CD4-positive, alpha-beta T cell treated with Interferon gamma for 1 hour (primary cell): ENCODE measurements around the gene RHOF.

Experiments
- DNase-seq: peaks from one replicate; pipeline ENCODE4 v3.0.0-alpha.2; 2020

RHOF gene

GRCh38 chr12:121819212-121819949 is 25.9 kb upstream of the RHOF start:
- DNase-seq = no peak

DNA sequence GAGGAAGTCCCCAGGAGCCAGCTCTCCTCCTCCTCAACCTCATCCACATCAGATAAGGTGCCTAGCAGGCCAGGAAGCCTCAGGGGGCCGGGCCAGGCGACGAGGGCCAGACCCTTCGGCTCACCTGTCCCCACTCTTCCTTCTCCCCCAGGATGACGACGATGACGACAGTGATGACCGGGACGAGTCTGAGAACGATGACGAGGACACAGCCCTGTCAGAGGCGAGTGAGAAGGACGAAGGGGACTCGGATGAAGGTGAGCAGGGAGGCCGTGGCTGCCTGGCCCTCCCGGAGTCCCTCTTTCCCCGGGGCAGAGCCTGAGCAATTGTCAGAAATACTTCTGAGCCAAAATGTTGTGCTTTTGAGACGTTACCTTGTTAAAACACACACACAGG is 24.2 kb upstream of the RHOF start:
- no peak for DNase-seq

DNA sequence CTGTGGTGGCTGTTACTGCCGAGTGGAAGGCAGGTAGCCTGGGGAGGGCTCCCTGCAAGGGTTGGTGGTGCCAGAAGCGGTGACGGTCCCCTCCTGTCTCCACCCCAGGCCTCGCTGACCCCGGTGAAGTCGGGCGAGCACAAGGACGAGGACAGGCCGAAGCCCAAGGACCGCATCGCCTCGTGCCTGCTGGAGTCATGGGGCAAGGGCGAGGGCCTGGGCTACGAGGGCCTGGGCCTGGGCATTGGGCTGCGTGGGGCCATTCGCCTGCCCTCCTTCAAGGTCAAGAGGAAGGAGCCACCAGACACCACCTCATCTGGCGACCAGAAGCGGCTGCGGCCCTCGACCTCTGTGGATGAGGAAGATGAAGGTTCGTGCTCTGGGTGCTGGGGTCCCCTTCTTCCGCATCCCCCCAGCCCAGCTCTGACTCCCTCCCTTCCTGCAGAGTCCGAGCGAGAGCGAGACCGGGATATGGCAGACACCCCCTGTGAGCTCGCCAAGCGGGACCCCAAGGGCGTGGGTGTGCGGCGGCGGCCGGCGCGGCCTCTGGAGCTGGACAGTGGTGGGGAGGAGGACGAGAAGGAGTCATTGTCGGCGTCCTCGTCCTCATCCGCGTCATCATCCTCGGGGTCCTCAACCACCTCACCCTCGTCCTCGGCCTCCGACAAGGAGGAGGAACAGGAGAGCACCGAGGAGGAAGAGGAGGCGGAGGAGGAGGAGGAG is 23.6 kb upstream of the RHOF start:
- no peak for DNase-seq

DNA sequence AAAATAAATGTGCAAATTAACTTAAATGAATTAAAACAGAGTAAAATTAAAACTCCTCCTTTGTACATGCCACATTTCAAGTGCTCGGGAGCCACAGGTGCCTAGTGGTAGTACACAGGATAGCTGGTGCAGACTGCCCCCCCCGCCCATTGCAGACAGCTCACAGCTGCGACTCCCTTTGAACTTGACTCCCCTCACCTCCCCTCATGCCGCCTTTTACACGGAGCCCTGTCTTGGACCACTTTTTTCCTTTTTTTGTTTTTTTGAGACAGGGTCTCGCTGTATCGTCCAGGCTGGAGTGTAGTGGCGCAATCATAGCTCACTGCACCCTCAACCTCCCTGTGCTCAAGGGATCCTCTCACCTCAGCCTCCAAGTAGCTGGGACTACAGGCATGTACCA is 21.8 kb upstream of the RHOF start:
- no peak for DNase-seq

DNA sequence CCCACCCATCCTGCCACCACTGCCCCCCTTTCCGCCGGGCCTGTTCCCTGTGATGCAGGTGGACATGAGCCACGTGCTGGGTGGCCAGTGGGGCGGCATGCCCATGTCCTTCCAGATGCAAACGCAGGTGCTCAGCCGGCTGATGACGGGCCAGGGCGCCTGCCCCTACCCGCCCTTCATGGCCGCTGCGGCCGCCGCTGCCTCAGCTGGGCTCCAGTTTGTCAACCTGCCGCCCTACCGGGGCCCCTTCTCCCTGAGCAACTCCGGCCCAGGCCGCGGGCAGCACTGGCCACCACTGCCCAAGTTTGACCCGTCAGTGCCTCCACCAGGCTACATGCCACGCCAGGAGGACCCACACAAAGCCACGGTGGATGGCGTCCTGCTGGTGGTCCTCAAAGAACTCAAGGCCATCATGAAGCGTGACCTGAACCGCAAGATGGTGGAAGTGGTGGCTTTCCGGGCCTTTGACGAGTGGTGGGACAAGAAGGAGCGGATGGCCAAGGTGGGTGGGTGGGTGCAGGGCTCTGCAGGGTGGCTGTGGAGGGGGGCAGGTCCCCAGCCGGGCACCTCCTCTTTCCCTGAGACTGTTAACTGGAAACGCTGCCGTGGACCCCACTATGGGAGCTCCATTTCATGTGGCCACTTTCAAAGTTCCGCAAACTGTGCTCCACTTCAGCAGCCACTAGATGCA is 21.1 kb upstream of the RHOF start:
- no peak for DNase-seq

- no peak for DNase-seq
Measured at GRCh38 chr12:121813951-121814350, 20.5 kb upstream of the RHOF start.

- DNase-seq = no peak
Measured at GRCh38 chr12:121812921-121813896, 19.7 kb upstream of the RHOF start.

DNA sequence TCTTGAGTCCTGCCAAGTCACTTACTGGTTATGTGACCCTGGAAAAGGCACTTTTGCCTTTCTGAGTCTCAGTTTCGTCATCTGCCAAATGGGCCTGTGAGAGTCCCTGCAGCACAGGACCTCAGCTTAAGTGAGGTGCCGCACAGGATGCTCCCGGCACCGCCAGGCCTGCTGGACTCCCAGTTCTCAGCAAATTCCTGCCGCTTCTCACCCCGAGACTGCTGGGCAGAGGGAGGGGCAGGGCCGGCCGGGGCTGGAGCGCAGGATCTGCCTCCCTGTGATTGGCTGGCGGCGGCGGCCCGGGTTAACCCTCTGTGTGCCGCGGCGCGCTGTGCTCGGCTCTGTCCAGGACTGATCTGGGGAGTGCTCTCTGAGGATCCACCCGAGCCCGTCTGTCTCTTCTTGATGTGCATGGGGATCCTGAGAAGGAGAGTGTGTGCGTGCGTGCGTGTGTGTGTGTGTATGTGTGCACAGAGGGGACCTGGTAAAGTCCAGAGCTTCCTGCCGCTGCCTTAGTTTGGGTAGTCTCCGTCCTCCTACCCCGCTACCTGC is 18.9 kb upstream of the RHOF start:
- no peak for DNase-seq

DNA sequence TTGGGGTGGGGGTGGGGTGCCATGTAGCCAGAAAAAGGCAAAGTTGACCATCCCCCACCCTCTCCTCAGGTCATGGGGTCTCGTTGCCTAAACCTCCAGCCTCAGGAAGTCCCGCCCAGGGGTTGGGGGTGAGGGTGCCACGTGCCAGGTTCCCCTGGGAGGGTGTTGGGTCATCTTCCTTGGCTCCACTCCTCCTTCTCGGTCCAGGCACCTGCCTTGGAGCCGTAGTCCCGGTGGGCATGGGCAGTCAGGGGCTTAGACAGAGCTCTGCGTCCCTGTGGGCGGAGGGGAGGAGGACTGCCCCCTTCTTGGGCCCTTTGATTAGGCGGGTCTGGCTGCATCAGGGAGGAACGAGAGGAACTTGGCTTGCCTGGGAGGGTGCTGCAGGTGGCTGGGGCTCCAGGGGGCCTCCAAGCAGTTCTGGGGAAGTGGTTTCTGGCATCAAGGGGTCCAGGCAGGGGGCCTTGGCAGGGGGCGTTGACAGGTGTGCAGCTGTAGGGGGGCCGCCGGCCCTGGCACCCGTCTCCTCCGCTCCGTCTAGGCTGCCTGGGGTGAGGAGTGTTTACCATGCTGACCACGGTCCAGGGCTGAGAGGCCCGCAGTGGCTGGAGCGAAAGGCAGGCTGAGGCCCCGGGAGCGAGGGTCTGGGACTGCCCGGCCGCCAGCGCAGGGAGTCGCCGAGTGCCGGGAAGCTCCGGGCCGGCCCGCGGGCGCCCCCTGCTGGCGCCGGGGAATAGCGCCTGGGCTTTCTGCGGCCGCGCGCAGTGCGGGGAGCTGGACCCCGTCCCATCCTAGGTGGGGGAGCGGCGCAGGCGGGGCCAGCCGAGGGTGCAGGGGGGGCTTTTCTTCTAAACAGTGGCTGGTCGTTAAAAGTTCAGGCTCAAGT is 18.2 kb upstream of the RHOF start:
- DNase-seq = peak; percentile 60

DNA sequence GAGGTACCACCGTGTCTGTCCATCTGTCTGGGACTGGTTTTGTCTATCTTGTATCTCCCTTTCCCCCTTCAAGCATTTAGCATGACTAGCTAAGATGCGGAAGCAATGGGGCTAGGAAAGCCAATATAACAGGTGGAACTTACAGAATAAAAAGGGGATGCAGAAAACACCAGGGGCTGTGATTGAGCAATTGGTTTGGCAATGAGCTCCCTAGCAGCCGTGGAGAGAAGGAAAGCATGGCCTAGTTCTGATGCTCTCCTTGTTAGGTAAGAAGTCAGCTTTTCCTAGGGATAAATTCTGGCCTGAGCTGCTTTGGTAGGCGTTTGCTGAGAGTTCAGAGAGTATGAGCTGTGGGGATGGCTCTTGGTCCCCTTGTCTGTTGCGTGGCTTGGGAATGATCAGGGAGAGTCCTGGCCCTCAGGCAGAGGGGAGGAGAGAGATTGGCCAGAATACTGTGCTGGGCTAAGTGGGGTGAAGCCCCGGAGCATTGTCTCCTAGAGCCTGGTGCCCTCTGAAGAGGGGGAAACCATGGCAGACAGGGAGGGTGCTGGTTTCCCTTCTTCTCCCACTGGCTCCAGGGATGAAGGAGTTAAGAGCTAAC is 17.4 kb upstream of the RHOF start:
- DNase-seq = no peak

- no peak for DNase-seq
Measured at GRCh38 chr12:121810234-121810817, 16.8 kb upstream of the RHOF start.

DNA sequence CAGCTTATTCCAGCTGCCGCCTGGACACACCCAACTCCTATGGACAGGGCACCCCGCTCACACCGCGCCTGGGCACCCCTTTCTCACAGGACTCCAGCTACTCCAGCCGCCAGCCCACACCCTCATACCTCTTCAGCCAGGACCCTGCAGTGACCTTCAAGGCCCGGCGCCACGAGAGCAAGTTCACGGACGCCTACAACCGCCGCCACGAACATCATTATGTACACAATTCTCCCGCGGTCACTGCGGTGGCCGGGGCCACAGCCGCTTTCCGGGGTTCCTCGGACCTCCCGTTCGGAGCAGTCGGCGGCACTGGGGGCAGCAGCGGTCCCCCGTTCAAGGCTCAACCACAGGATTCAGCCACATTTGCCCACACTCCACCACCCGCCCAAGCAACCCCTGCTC is 16.2 kb upstream of the RHOF start:
- no peak for DNase-seq

GRCh38 chr12:121808623-121809022 is 15.1 kb upstream of the RHOF start:
- DNase-seq = no peak

- no peak for DNase-seq
Measured at GRCh38 chr12:121807642-121808347, 14.3 kb upstream of the RHOF start.

DNA sequence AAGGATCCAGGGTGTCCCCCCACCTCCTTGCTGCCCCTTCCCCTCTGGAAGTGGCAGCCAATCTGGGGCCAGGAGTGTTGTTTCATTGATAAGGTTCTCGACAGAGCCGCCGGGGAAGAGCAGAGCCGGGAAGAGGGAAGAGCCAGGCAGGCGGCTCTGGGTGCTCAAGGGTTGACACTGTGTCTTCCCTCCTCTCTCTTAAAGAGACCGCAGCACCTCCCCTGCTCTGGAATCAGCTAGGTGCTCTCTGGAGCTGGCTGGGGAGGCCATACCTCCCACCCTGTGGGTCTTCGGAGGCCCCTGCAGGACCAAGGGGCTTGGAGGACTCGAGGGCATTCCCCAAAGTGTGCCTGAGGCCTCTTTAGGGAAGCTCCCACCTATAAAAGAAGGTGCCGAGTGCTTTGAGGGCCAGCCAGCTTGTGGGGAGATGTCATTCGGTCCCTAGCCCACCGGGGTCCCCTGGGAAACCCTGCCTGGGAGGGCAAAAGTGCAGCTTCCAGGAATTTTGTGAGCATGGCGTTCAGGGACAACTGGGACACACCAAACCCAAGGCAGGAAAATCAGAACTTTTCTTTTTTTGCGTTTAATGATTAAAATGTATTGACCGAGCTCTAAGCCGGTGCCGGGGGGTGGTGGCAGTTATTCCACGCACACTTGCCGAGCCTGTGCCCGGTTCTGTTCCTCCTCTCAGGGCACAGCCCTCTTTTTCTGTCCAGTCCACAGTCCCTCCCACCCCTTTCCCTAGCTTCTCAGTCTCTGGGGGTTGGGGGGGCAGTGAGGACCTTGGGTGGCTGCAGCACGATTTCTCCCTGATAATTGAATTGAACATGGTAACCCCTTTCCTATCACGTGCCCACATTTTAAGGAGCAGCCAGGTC is 13.3 kb upstream of the RHOF start:
- DNase-seq = no peak

- peak; percentile 75 for DNase-seq
Measured at GRCh38 chr12:121806009-121806545, 12.6 kb upstream of the RHOF start.

DNA sequence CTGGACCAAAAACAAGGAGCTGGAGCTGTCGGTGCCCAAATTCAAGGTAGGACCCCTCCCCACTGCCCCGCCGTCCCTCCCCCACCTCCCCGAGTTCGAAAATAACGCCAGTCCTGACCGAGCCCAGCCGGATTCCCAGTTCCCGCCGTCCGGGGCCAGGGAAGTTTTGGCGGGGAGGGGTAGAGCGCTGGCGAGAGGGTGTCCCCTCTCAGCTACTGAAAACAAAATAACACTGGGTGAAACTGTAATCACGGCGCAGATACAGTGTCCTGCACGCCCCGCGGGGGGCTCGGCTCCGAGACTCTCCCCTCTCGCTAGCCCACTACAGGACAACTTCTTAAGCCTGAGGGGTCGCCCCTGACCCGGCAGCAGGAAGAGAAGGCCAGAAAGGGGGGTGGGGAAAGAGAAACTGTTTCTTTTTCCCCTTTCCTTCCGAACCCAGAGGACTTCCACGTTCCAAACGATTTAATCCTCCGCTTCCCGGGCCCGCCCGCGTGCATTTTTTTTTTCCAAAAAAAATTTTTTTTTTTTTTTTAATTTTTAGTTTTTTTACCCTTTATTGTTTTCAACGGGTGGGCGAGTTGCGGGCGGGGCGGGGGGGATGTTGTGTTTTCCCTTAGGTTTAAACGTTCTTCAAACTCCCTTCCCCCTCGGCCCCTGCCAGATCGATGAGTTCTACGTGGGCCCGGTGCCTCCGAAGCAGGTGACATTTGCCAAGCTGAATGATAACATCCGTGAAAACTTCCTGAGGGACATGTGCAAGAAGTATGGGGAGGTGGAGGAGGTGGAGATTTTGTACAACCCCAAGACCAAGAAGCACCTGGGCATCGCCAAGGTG is 11.9 kb upstream of the RHOF start:
- DNase-seq = no peak
